GM12878 (cell line): ENCODE measurements around the gene ZNF629.

Experiments used
- BRCA1 ChIP-seq: IDR thresholded peaks from 2 replicates; pipeline ENCODE4 v1.6.1; 2011; ENCODE audit warnings: low read depth, low read length, improper control_type of control experiment
- EP300 ChIP-seq, 2 experiments: fragments of 150-350 bp in 1 of 2; IDR thresholded peaks; 2 replicates each; pipeline ENCODE4 v1.6.1; 2011 to 2012; ENCODE audit warnings: low read depth in 2 of 2, low read length in 2 of 2, borderline replicate concordance in 1 of 2, improper control_type of control experiment in 1 of 2, inconsistent platforms in 1 of 2; ENCODE audit not compliant: control insufficient read depth in 1 of 2
- FOXK2 ChIP-seq: fragments of 450-650 bp; IDR thresholded peaks from 2 replicates; pipeline ENCODE4 v1.6.1; 2017; ENCODE audit warnings: mild to moderate bottlenecking, moderate library complexity
- FOXM1 ChIP-seq: IDR thresholded peaks from 2 replicates; pipeline ENCODE4 v1.6.1; 2012; ENCODE audit warnings: low read depth, mild to moderate bottlenecking, inconsistent platforms, low read length, moderate library complexity
- JUND ChIP-seq: IDR thresholded peaks from 2 replicates; pipeline ENCODE4 v1.6.1; 2012; ENCODE audit warnings: low read depth, mild to moderate bottlenecking, low read length, improper control_type of control experiment, moderate library complexity
- KDM1A ChIP-seq: fragments of 200-600 bp; sonication (generic); IDR thresholded peaks from 2 replicates; pipeline ENCODE4 v1.6.1; 2016; ENCODE audit warnings: borderline replicate concordance
- NR2F1 ChIP-seq: fragments of 450-650 bp; conservative IDR thresholded peaks from 2 replicates; pipeline ENCODE4 v1.6.1; 2017; ENCODE audit warnings: mild to moderate bottlenecking
- POLR2AphosphoS5 ChIP-seq: IDR thresholded peaks from 2 replicates; pipeline ENCODE4 v1.6.1; 2011; ENCODE audit warnings: mild to moderate bottlenecking, low read length, inconsistent platforms
- TBL1XR1 ChIP-seq: IDR thresholded peaks from 2 replicates; pipeline ENCODE4 v1.6.1; 2012; ENCODE audit warnings: low read depth, low read length, improper control_type of control experiment
- TF ChIP-seq, protein P1 (sequence below), 3 experiments: IDR thresholded peaks in 2 of 3; conservative IDR thresholded peaks in 1 of 3; 2 replicates each; pipeline ENCODE4 v1.5.1; 2011; ENCODE audit warnings: low read depth in 3 of 3, low read length in 3 of 3, mild to moderate bottlenecking in 3 of 3, control low read depth in 2 of 3, moderate library complexity in 2 of 3, inconsistent platforms in 1 of 3, mixed read lengths in 1 of 3; ENCODE audit not compliant: control insufficient read depth in 2 of 3, insufficient read depth in 1 of 3; ENCODE audit errors: extremely low read depth in 1 of 3
- TF ChIP-seq, protein P2 (sequence below): fragments of 450-650 bp; IDR thresholded peaks from 2 replicates; pipeline ENCODE4 v1.6.1; 2014; ENCODE audit warnings: mild to moderate bottlenecking

DNA sequence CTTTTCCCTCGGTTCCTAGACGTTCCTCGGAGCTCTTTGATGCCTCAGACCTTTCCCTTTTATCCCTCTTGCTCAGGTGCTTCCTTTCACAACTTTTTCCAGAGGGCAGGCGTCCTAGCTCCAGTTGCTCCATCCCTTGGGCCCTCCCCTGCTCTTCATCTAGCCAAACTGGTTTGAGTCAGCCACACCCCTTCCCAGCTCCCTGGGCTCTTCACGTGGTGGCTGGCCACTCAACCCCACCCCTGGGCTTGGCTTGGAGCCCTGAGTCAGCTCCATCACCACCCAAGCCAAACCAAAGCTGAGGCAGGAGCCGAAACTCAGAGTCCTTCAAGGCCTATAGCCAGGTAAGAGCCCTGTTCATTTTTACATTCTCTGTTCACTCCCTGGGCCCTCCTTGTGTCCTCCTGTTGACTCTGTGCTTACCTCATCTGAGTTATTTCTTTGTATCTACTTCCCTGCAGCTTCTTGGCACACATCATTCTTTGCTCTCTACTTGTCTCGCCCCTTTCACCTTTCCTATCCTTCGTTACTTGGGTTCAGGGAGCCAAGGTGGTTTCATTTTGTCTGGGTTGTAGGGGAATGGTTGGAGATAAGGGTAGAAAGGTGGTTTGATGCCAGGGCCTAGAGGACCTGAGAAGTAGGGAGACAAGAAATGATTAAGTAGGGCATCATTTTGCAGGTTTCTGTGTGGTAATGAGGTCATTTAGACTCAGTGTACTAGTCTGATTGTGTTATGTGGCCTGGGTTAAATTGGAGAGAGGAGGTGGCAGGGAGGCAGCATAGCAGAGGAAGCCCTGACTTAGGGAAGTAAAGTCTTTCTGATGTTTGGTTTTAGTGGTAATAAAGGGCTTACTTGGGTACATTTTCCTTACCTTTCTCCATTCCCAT lies 46.4 kb downstream of the ZNF629 start:
- no peak for TF ChIP-seq TBL1XR1
- TF ChIP-seq, protein P1, sequence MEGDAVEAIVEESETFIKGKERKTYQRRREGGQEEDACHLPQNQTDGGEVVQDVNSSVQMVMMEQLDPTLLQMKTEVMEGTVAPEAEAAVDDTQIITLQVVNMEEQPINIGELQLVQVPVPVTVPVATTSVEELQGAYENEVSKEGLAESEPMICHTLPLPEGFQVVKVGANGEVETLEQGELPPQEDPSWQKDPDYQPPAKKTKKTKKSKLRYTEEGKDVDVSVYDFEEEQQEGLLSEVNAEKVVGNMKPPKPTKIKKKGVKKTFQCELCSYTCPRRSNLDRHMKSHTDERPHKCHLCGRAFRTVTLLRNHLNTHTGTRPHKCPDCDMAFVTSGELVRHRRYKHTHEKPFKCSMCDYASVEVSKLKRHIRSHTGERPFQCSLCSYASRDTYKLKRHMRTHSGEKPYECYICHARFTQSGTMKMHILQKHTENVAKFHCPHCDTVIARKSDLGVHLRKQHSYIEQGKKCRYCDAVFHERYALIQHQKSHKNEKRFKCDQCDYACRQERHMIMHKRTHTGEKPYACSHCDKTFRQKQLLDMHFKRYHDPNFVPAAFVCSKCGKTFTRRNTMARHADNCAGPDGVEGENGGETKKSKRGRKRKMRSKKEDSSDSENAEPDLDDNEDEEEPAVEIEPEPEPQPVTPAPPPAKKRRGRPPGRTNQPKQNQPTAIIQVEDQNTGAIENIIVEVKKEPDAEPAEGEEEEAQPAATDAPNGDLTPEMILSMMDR (IDR thresholded peaks at IDR 0.05 in 2 of 3, conservative IDR thresholded peaks at IDR 0.05 in 1 of 3; ENCODE audit: control insufficient read depth in 2 of 3, extremely low read depth in 1 of 3, insufficient read depth in 1 of 3, low read depth in 3 of 3, low read length in 3 of 3), result no peak
- TF ChIP-seq BRCA1, result no peak
- TF ChIP-seq FOXM1, result no peak
- TF ChIP-seq, protein P2, sequence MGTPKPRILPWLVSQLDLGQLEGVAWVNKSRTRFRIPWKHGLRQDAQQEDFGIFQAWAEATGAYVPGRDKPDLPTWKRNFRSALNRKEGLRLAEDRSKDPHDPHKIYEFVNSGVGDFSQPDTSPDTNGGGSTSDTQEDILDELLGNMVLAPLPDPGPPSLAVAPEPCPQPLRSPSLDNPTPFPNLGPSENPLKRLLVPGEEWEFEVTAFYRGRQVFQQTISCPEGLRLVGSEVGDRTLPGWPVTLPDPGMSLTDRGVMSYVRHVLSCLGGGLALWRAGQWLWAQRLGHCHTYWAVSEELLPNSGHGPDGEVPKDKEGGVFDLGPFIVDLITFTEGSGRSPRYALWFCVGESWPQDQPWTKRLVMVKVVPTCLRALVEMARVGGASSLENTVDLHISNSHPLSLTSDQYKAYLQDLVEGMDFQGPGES, result no peak
- TF ChIP-seq NR2F1, result no peak
- no peak for TF ChIP-seq EP300 (IDR thresholded peaks at IDR 0.05; ENCODE audit: borderline replicate concordance in 1 of 2, control insufficient read depth in 1 of 2, low read depth in 2 of 2, low read length in 2 of 2)
- TF ChIP-seq FOXK2, result no peak
- TF ChIP-seq JUND, result no peak
- no peak for TF ChIP-seq POLR2AphosphoS5
- TF ChIP-seq KDM1A, result no peak
